ENCODE measurements around the gene SHROOM3.
"Not testable (repeated sequence)": the region's sequence is repeated elsewhere in the genome, so short reads cannot be mapped to it uniquely, and the experiment has no call there.

The SHROOM3 gene

GRCh38 chr4:76445911-76446310, 10.9 kb downstream of the SHROOM3 start:
- DNase-seq (ENCODE audit: low read depth) = no peak

GRCh38 chr4:76447393-76447851, 12.4 kb downstream of the SHROOM3 start:
- no peak for DNase-seq (ENCODE audit: low read depth)

GRCh38 chr4:76448211-76448610, 13.2 kb downstream of the SHROOM3 start:
- no peak for DNase-seq (ENCODE audit: low read depth)

GRCh38 chr4:76449362-76449767, 14.3 kb downstream of the SHROOM3 start:
- no peak for DNase-seq (ENCODE audit: low read depth)

GRCh38 chr4:76449833-76450232, 14.8 kb downstream of the SHROOM3 start:
- DNase-seq (ENCODE audit: low read depth) = no peak

GRCh38 chr4:76453232-76453631, 18.2 kb downstream of the SHROOM3 start:
- DNase-seq (ENCODE audit: low read depth) = no peak

- DNase-seq (ENCODE audit: low read depth) = not testable (repeated sequence)
These were observed 19.0 kb downstream of the SHROOM3 start for GRCh38 chr4:76454073-76454472.

- no peak for DNase-seq (ENCODE audit: low read depth)
These were observed 22.9 kb downstream of the SHROOM3 start for GRCh38 chr4:76457885-76458284.

GRCh38 chr4:76458297-76458696, 23.3 kb downstream of the SHROOM3 start:
- DNase-seq (ENCODE audit: low read depth) = no peak

- DNase-seq (ENCODE audit: low read depth) = no peak
These were observed 23.8 kb downstream of the SHROOM3 start for GRCh38 chr4:76458825-76459224.

GRCh38 chr4:76459291-76459723, 24.3 kb downstream of the SHROOM3 start:
- DNase-seq (ENCODE audit: low read depth) = no peak

GRCh38 chr4:76463568-76463967, 28.5 kb downstream of the SHROOM3 start:
- no peak for DNase-seq (ENCODE audit: low read depth)

- no peak for DNase-seq (ENCODE audit: low read depth)
These were observed 35.0 kb downstream of the SHROOM3 start for GRCh38 chr4:76470064-76470463.

GRCh38 chr4:76470532-76470931, 35.5 kb downstream of the SHROOM3 start:
- DNase-seq (ENCODE audit: low read depth) = no peak

- DNase-seq (ENCODE audit: low read depth) = no peak
These were observed 41.5 kb downstream of the SHROOM3 start for GRCh38 chr4:76476571-76476970.

GRCh38 chr4:76484654-76485053, 49.6 kb downstream of the SHROOM3 start:
- DNase-seq (ENCODE audit: low read depth) = no peak

GRCh38 chr4:76485450-76485849, 50.4 kb downstream of the SHROOM3 start:
- no peak for DNase-seq (ENCODE audit: low read depth)

GRCh38 chr4:76486588-76487276, 51.7 kb downstream of the SHROOM3 start:
- DNase-seq (ENCODE audit: low read depth) = no peak

- DNase-seq (ENCODE audit: low read depth) = no peak
These were observed 52.6 kb downstream of the SHROOM3 start for GRCh38 chr4:76487621-76488020.

- no peak for DNase-seq (ENCODE audit: low read depth)
These were observed 53.4 kb downstream of the SHROOM3 start for GRCh38 chr4:76488455-76488854.

- no peak for DNase-seq (ENCODE audit: low read depth)
These were observed 54.1 kb downstream of the SHROOM3 start for GRCh38 chr4:76488888-76489685.

- no peak for DNase-seq (ENCODE audit: low read depth)
These were observed 54.7 kb downstream of the SHROOM3 start for GRCh38 chr4:76489686-76490161.

- DNase-seq (ENCODE audit: low read depth) = no peak
These were observed 57.0 kb downstream of the SHROOM3 start for GRCh38 chr4:76492055-76492454.

Data from ELR (cell line).